ENCODE results near the gene ELF2. TPM values are rescaled to one million over a fixed set of nuclear protein-coding genes. Genes with fewer than 3 reads are reported as not detected.

ELF2 gene
- total RNA-seq, 1 experiment from 2014 or later, result 44.6 TPM

DNA sequence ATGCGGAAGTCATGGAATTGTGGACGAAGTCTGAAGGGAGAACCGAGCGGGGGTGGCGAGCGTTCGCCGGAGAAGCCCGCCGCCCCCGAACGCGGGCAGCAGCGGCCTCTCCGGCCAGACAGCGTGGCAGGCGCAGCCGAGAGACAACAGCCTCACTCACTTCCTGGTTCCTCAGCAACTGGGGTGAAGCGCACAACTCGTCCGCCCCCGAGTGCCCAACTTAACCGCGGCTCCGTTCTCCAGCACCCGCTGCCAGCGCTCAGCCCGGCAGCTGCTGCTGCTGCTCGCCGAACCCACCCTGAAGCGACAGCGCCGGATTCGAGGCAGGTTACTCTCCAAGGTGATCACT lies 93.4 kb downstream of the ELF2 start:
- Mint-ChIP-seq H3K27me3 (ENCODE audit: low read depth) (no peaks in the 10 kb centered on the region; the same call in 1 of the 2 replicates), H3K4me3 (peak overlapping the region; percentile 96), H3K4me1 (peaks cover 30% of the 10 kb centered on the region), H3K27ac (peak overlapping the region; percentile 99), H3K36me3 (no peaks in the 10 kb centered on the region), H3K9me3 (no peaks in the 10 kb centered on the region)
- TF ChIP-seq, protein P1, sequence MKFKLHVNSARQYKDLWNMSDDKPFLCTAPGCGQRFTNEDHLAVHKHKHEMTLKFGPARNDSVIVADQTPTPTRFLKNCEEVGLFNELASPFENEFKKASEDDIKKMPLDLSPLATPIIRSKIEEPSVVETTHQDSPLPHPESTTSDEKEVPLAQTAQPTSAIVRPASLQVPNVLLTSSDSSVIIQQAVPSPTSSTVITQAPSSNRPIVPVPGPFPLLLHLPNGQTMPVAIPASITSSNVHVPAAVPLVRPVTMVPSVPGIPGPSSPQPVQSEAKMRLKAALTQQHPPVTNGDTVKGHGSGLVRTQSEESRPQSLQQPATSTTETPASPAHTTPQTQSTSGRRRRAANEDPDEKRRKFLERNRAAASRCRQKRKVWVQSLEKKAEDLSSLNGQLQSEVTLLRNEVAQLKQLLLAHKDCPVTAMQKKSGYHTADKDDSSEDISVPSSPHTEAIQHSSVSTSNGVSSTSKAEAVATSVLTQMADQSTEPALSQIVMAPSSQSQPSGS (CRISPR knock-in tag; IDR thresholded peaks at IDR 0.05; ENCODE audit: borderline replicate concordance, low read depth), result no peak
- TF ChIP-seq ELF4 (CRISPR knock-in tag; IDR thresholded peaks at IDR 0.05; ENCODE audit: low read depth), result 0 out of 2 replicates have a peak, but pooled peaks have one; percentile 11
- CTCF ChIA-PET, result interaction anchor here (2.5 kb wide), 1 partner anchor 212 kb away, joined by 13 read pairs; no protein-coding TSS in a partner anchor
- DNase-seq (ENCODE audit: low spot score) (peak; percentile 67), ATAC-seq (peak; percentile 5)
- POLR2A ChIA-PET, result interaction anchor here (1.1 to 2.3 kb wide), 2 partner anchors 92 to 218 kb away, joined by 4 to 9 read pairs; partner anchors contain the start of genes NAA15 and NDUFC1

DNA sequence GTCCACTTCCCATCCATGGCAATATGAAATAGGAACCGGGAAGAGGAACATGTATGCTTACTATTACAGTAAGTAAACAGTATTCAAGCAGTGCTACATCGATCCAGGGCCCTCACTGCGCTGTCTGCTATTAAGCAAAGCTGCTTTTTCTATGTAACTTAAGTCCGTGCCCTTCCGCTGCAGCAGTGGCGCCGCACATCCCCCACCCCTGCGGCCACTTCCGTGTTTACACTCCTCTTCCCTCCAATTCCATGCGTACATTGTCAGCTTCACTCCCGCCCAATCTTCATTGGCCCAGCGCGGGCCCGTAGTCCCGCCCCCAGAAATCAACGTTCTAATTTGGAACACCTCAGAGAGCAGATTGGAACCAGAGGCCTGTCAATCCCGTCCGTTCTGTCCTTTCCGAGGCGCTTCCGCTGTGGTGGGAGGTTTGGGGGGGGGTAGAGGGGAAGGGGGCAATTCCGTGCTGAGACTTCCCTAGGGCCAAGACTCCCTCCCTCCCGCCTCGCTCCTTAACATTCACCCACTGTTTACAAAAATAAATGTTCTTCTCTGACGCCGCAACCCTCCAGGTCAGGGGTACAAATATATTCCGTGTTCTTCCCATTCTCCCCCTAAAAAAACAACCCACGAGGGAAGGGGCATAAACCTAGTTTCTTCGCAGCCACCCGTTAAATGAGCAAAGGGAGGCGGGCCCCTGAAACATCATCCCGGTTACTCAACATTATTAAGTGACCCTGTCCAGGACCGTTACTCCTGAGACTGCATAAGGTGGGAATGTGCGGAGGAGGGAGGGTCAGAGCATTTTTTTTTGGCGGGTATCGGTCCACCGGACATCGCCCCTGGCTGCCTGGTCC lies 94.0 kb downstream of the ELF2 start:
- Mint-ChIP-seq H3K27ac (peak overlapping the region; percentile 99), H3K4me1 (peaks cover 30% of the 10 kb centered on the region), H3K36me3 (no peaks in the 10 kb centered on the region), H3K27me3 (ENCODE audit: low read depth) (no peaks in the 10 kb centered on the region; the same call in 1 of the 2 replicates), H3K9me3 (no peaks in the 10 kb centered on the region), H3K4me3 (peak overlapping the region; percentile 96)
- DNase-seq (ENCODE audit: low spot score) (peak; percentile 94), ATAC-seq (peak; percentile 92)
- POLR2A ChIA-PET, result interaction anchor here (0.5 to 2.3 kb wide), 6 partner anchors 32 to 579 kb away, joined by 4 to 9 read pairs (median 4); partner anchors contain the start of genes ELF2, NAA15 and NDUFC1
- CTCF ChIA-PET, result interaction anchor here (0.7 to 2.5 kb wide), 3 partner anchors 52 to 213 kb away, joined by 3 to 13 read pairs (median 10); no protein-coding TSS in a partner anchor
- TF ChIP-seq EMX1 (CRISPR knock-in tag; IDR thresholded peaks at IDR 0.05) (no peak), ZNF263 (CRISPR knock-in tag; IDR thresholded peaks at IDR 0.05; ENCODE audit: low read depth) (no peak), RELA (CRISPR knock-in tag; IDR thresholded peaks at IDR 0.05; ENCODE audit: borderline replicate concordance) (no peak), ZNF232 (CRISPR knock-in tag; IDR thresholded peaks at IDR 0.05) (no peak; the same call in 1 of the 2 replicates), JUN (CRISPR knock-in tag; IDR thresholded peaks at IDR 0.05) (no peak), ELF4 (CRISPR knock-in tag; IDR thresholded peaks at IDR 0.05; ENCODE audit: low read depth) (no peak), NFYB (CRISPR knock-in tag; conservative IDR thresholded peaks at IDR 0.05; ENCODE audit: low read depth) (peak; percentile 86), SOX15 (CRISPR knock-in tag; IDR thresholded peaks at IDR 0.05) (no peak), MYBL2 (CRISPR knock-in tag; IDR thresholded peaks at IDR 0.05) (no peak; the same call in 1 of the 2 replicates), TEAD1 (CRISPR knock-in tag; IDR thresholded peaks at IDR 0.05) (no peak)
- TF ChIP-seq, protein P2, sequence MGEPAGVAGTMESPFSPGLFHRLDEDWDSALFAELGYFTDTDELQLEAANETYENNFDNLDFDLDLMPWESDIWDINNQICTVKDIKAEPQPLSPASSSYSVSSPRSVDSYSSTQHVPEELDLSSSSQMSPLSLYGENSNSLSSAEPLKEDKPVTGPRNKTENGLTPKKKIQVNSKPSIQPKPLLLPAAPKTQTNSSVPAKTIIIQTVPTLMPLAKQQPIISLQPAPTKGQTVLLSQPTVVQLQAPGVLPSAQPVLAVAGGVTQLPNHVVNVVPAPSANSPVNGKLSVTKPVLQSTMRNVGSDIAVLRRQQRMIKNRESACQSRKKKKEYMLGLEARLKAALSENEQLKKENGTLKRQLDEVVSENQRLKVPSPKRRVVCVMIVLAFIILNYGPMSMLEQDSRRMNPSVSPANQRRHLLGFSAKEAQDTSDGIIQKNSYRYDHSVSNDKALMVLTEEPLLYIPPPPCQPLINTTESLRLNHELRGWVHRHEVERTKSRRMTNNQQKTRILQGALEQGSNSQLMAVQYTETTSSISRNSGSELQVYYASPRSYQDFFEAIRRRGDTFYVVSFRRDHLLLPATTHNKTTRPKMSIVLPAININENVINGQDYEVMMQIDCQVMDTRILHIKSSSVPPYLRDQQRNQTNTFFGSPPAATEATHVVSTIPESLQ (CRISPR knock-in tag; IDR thresholded peaks at IDR 0.05), result no peak
- TF ChIP-seq, protein P3, sequence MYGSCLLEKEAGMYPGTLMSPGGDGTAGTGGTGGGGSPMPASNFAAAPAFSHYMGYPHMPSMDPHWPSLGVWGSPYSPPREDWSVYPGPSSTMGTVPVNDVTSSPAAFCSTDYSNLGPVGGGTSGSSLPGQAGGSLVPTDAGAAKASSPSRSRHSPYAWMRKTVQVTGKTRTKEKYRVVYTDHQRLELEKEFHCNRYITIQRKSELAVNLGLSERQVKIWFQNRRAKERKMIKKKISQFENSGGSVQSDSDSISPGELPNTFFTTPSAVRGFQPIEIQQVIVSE (CRISPR knock-in tag; IDR thresholded peaks at IDR 0.05; ENCODE audit: borderline replicate concordance), result no peak
- TF ChIP-seq, protein P4, sequence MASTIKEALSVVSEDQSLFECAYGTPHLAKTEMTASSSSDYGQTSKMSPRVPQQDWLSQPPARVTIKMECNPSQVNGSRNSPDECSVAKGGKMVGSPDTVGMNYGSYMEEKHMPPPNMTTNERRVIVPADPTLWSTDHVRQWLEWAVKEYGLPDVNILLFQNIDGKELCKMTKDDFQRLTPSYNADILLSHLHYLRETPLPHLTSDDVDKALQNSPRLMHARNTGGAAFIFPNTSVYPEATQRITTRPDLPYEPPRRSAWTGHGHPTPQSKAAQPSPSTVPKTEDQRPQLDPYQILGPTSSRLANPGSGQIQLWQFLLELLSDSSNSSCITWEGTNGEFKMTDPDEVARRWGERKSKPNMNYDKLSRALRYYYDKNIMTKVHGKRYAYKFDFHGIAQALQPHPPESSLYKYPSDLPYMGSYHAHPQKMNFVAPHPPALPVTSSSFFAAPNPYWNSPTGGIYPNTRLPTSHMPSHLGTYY (CRISPR knock-in tag; IDR thresholded peaks at IDR 0.05), result no peak
- TF ChIP-seq, protein P5, sequence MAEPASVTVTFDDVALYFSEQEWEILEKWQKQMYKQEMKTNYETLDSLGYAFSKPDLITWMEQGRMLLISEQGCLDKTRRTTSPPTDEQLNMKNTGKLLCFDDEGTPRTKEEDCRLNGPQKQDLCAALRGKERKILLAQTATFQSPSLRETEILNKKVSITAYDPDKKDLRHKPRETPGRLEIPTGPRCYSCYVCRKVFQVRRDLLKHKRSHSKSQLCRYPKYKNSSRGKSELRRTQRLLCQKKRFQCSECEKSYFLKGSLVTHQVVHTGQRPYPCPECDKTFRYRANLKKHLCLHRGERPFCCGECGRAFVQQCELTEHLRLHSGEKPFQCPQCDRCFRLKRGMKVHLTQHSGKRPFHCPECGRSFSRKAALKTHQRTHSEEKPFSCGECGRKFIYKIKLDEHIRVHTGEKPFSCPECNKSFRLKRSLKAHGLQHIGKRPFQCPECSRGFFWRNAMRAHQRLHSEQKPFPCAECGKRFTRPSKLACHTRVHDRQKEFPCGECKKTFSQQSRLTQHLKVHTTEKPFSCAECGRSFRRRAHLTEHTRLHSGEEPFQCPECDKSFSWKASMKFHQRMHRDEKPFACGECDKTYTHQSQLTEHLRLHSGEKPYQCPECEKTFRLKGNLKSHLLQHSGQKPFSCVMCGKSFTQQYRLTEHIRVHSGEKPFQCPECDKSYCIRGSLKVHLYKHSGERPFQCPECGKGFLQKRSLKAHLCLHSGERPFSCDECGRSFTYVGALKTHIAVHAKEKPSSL (CRISPR knock-in tag; conservative IDR thresholded peaks at IDR 0.05), result no peak
- TF ChIP-seq, protein P6, sequence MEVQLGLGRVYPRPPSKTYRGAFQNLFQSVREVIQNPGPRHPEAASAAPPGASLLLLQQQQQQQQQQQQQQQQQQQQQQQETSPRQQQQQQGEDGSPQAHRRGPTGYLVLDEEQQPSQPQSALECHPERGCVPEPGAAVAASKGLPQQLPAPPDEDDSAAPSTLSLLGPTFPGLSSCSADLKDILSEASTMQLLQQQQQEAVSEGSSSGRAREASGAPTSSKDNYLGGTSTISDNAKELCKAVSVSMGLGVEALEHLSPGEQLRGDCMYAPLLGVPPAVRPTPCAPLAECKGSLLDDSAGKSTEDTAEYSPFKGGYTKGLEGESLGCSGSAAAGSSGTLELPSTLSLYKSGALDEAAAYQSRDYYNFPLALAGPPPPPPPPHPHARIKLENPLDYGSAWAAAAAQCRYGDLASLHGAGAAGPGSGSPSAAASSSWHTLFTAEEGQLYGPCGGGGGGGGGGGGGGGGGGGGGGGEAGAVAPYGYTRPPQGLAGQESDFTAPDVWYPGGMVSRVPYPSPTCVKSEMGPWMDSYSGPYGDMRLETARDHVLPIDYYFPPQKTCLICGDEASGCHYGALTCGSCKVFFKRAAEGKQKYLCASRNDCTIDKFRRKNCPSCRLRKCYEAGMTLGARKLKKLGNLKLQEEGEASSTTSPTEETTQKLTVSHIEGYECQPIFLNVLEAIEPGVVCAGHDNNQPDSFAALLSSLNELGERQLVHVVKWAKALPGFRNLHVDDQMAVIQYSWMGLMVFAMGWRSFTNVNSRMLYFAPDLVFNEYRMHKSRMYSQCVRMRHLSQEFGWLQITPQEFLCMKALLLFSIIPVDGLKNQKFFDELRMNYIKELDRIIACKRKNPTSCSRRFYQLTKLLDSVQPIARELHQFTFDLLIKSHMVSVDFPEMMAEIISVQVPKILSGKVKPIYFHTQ (CRISPR knock-in tag; IDR thresholded peaks at IDR 0.05), result no peak
- TF ChIP-seq, protein P7, sequence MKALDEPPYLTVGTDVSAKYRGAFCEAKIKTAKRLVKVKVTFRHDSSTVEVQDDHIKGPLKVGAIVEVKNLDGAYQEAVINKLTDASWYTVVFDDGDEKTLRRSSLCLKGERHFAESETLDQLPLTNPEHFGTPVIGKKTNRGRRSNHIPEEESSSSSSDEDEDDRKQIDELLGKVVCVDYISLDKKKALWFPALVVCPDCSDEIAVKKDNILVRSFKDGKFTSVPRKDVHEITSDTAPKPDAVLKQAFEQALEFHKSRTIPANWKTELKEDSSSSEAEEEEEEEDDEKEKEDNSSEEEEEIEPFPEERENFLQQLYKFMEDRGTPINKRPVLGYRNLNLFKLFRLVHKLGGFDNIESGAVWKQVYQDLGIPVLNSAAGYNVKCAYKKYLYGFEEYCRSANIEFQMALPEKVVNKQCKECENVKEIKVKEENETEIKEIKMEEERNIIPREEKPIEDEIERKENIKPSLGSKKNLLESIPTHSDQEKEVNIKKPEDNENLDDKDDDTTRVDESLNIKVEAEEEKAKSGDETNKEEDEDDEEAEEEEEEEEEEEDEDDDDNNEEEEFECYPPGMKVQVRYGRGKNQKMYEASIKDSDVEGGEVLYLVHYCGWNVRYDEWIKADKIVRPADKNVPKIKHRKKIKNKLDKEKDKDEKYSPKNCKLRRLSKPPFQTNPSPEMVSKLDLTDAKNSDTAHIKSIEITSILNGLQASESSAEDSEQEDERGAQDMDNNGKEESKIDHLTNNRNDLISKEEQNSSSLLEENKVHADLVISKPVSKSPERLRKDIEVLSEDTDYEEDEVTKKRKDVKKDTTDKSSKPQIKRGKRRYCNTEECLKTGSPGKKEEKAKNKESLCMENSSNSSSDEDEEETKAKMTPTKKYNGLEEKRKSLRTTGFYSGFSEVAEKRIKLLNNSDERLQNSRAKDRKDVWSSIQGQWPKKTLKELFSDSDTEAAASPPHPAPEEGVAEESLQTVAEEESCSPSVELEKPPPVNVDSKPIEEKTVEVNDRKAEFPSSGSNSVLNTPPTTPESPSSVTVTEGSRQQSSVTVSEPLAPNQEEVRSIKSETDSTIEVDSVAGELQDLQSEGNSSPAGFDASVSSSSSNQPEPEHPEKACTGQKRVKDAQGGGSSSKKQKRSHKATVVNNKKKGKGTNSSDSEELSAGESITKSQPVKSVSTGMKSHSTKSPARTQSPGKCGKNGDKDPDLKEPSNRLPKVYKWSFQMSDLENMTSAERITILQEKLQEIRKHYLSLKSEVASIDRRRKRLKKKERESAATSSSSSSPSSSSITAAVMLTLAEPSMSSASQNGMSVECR (CRISPR knock-in tag; IDR thresholded peaks at IDR 0.05; ENCODE audit: borderline replicate concordance), result peak; percentile 59; the same call in 1 of the 2 replicates

All from WTC11 (cell line).